ENCODE data around the gene GNA15. TPM values are rescaled to one million over a fixed set of nuclear protein-coding genes. Genes with fewer than 3 reads are reported as not detected.

Gene GNA15
- polyA plus RNA-seq, 3 donors, result 38.7 to 45.0 (median 41.3) TPM

GRCh38 chr19:3096267-3096901 is 39.4 kb upstream of the GNA15 start:
- WGBS (ENCODE audit: insufficient coverage), result 69% methylated on average over 20 of the region's 25 CpGs
- Histone ChIP-seq H3K4me2 (replicated peaks; ENCODE audit: extremely low read depth, low read length, poor library complexity, severe bottlenecking) (peak overlapping the region; percentile 95), H3K9ac (ENCODE audit: insufficient read depth, low read length, poor library complexity, severe bottlenecking) (no peak overlapping the region), H3K9me3 (replicated peaks in 1 of 2; ENCODE audit: control insufficient read depth in 1 of 2, insufficient read depth in 1 of 2, low read length in 2 of 2) (peaks cover 0 to 5% of the 10 kb centered on the region in 2 donors), H3K27ac (ENCODE audit: low read depth in 1 of 2, low read length in 2 of 2) (no peak overlapping the region), H4K20me1 (ENCODE audit: insufficient read depth, low read length) (peaks cover 41% of the 10 kb centered on the region), H3K36me3 (replicated peaks in 1 of 2; ENCODE audit: control insufficient read depth in 1 of 2, insufficient read depth in 2 of 2, low read length in 2 of 2) (no peaks in the 10 kb centered on the region), H2AFZ (ENCODE audit: insufficient read depth, low read depth, low read length, poor library complexity, severe bottlenecking) (no peak overlapping the region), H3K4me3 (replicated peaks in 1 of 3; ENCODE audit: low read depth in 2 of 3, low read length in 3 of 3) (peak overlapping the region in 1 of 3 experiments; percentile 79), H3K4me1 (ENCODE audit: control insufficient read depth in 1 of 2, insufficient read depth in 2 of 2, low read length in 2 of 2) (peaks cover 30 to 34% of the 10 kb centered on the region in 2 donors), H3K79me2 (ENCODE audit: insufficient read depth, low read length) (no peaks in the 10 kb centered on the region), H3K27me3 (ENCODE audit: control insufficient read depth in 2 of 2, insufficient read depth in 2 of 2, low read length in 2 of 2) (peaks cover 10 to 71% of the 10 kb centered on the region in 2 donors)
- no peak for TF ChIP-seq CTCF (IDR thresholded peaks at IDR 0.05)
- Mint-ChIP-seq H3K27me3 (ENCODE audit: low read depth in 3 of 3) (peaks cover 37 to 87% (median 66%) of the 10 kb centered on the region in 3 donors), H3K4me1 (peaks cover 30% of the 10 kb centered on the region), H3K9me3 (peaks cover 0 to 19% (median 6%) of the 10 kb centered on the region in 7 donors), H3K36me3 (peaks cover 2 to 5% of the 10 kb centered on the region in 2 donors), H3K4me3 (peak overlapping the region; percentile 81 to 88), H3K27ac (peak overlapping the region in 1 of 7 donors; percentile 48)
- intact Hi-C loops (cut with micrococcal nuclease), result no loop called here
- no peak for DNase-seq

GRCh38 chr19:3096902-3097326 is 38.9 kb upstream of the GNA15 start:
- no peaks in the 10 kb centered on the region for H3K79me2 ChIP-seq (ENCODE audit: insufficient read depth, low read length)

More at GRCh38 chr19:3096902-3097326, 38.9 kb upstream of the GNA15 start:
- Histone ChIP-seq H3K27me3 (ENCODE audit: control insufficient read depth in 2 of 2, insufficient read depth in 2 of 2, low read length in 2 of 2) (peaks cover 10 to 71% of the 10 kb centered on the region in 2 donors), H3K36me3 (replicated peaks in 1 of 2; ENCODE audit: control insufficient read depth in 1 of 2, insufficient read depth in 2 of 2, low read length in 2 of 2) (no peaks in the 10 kb centered on the region), H3K4me1 (ENCODE audit: control insufficient read depth in 1 of 2, insufficient read depth in 2 of 2, low read length in 2 of 2) (peaks cover 30 to 34% of the 10 kb centered on the region in 2 donors), H3K4me3 (replicated peaks in 1 of 3; ENCODE audit: low read depth in 2 of 3, low read length in 3 of 3) (no peak overlapping the region), H3K4me2 (replicated peaks; ENCODE audit: extremely low read depth, low read length, poor library complexity, severe bottlenecking) (no peak overlapping the region), H3K9me3 (replicated peaks in 1 of 2; ENCODE audit: control insufficient read depth in 1 of 2, insufficient read depth in 1 of 2, low read length in 2 of 2) (peaks cover 0 to 5% of the 10 kb centered on the region in 2 donors), H3K27ac (ENCODE audit: low read depth in 1 of 2, low read length in 2 of 2) (no peak overlapping the region), H3K9ac (ENCODE audit: insufficient read depth, low read length, poor library complexity, severe bottlenecking) (no peak overlapping the region), H4K20me1 (ENCODE audit: insufficient read depth, low read length) (peaks cover 41% of the 10 kb centered on the region), H2AFZ (ENCODE audit: insufficient read depth, low read depth, low read length, poor library complexity, severe bottlenecking) (no peak overlapping the region)
- H3K4me1 Mint-ChIP-seq, result peaks cover 30% of the 10 kb centered on the region
- TF ChIP-seq CTCF (IDR thresholded peaks at IDR 0.05), result no peak
- intact Hi-C loops (cut with micrococcal nuclease), result no loop called here
- 80% methylated on average over 6 of the region's 11 CpGs for WGBS (ENCODE audit: insufficient coverage)
- DNase-seq, result no peak
- no peak overlapping the region for H3K4me3 Mint-ChIP-seq
- peaks cover 0 to 19% (median 6%) of the 10 kb centered on the region in 7 donors for H3K9me3 Mint-ChIP-seq
- H3K36me3 Mint-ChIP-seq, result peaks cover 2 to 5% of the 10 kb centered on the region in 2 donors
- H3K27ac Mint-ChIP-seq, result no peak overlapping the region
- peaks cover 37 to 87% (median 64%) of the 10 kb centered on the region in 3 donors for H3K27me3 Mint-ChIP-seq (ENCODE audit: low read depth in 3 of 3)
